Immature natural killer cell (primary cell): Measurements from ENCODE around the gene SASS6. TPM values are rescaled to one million over a fixed set of nuclear protein-coding genes. Genes with fewer than 3 reads are reported as not detected.
"Not testable (repeated sequence)": the region's sequence is repeated elsewhere in the genome, so short reads cannot be mapped to it uniquely, and the experiment has no call there.

Experiments used
- DNase-seq, 3 donors: peaks; one replicate each; pipeline ENCODE4 v3.0.0; 2022; ENCODE audit warnings: mixed read lengths in 1 of 3
- H3K27ac Mint-ChIP-seq, 6 donors: one replicate each; pipeline ENCODE4 v1.8.0; 2020; ENCODE audit warnings: mixed read lengths in 6 of 6, mild to moderate bottlenecking in 5 of 6, inconsistent platforms in 4 of 6, moderate library complexity in 3 of 6
- H3K27me3 Mint-ChIP-seq, 3 donors: one replicate each; pipeline ENCODE4 v1.8.0; 2020 to 2021; ENCODE audit warnings: low read depth in 3 of 3, mild to moderate bottlenecking in 3 of 3, mixed read lengths in 3 of 3, moderate library complexity in 3 of 3, inconsistent platforms in 1 of 3
- H3K36me3 Mint-ChIP-seq, 3 donors: one replicate each; pipeline ENCODE4 v1.8.0; 2020; ENCODE audit warnings: mixed read lengths in 3 of 3, inconsistent platforms in 2 of 3, mild to moderate bottlenecking in 2 of 3
- H3K4me1 Mint-ChIP-seq, 2 donors: one replicate each; pipeline ENCODE4 v1.8.0; 2020; ENCODE audit warnings: inconsistent platforms in 2 of 2, mild to moderate bottlenecking in 2 of 2, mixed read lengths in 2 of 2, moderate library complexity in 1 of 2
- H3K4me3 Mint-ChIP-seq, 5 donors: one replicate each; pipeline ENCODE4 v1.8.0; 2020; ENCODE audit warnings: mild to moderate bottlenecking in 5 of 5, mixed read lengths in 5 of 5, inconsistent platforms in 3 of 5, moderate library complexity in 3 of 5
- H3K9me3 Mint-ChIP-seq, 6 donors: one replicate each; pipeline ENCODE4 v1.8.0; 2020; ENCODE audit warnings: mild to moderate bottlenecking in 6 of 6, mixed read lengths in 6 of 6, inconsistent platforms in 4 of 6, moderate library complexity in 3 of 6
- polyA plus RNA-seq, 3 donors: library from polyadenylated mRNA; unstranded; fragments of 300-500 nt; fragmentation: Illumina TruSeq; gene quantifications; one replicate each; pipeline ENCODE4 v1.2.3, GENCODE V29; 2021

SASS6 gene
- polyA plus RNA-seq, 3 donors from 2014 or later = 1.2 to 3.1 (median 1.8) TPM

- H3K4me3 Mint-ChIP-seq = no peak overlapping the region
- H3K27me3 Mint-ChIP-seq = peaks cover 0 to 2% (median 0%) of the 10 kb centered on the region in 3 donors
- no peak for DNase-seq
- peaks cover 6 to 9% (median 7%) of the 10 kb centered on the region in 3 donors for H3K36me3 Mint-ChIP-seq
- peak overlapping the region in 5 of 6 donors; percentile 2 to 77 (median 41) for H3K27ac Mint-ChIP-seq
- no peaks in the 10 kb centered on the region for H3K9me3 Mint-ChIP-seq
- peaks cover 32 to 72% of the 10 kb centered on the region in 2 donors for H3K4me1 Mint-ChIP-seq
Measured at GRCh38 chr1:100053727-100054126, 79.0 kb downstream of the SASS6 start.

- Mint-ChIP-seq H3K9me3 (no peaks in the 10 kb centered on the region), H3K4me3 (no peak overlapping the region), H3K4me1 (peaks cover 38 to 78% of the 10 kb centered on the region in 2 donors), H3K36me3 (peaks cover 5 to 7% (median 6%) of the 10 kb centered on the region in 3 donors), H3K27me3 (peaks cover 0 to 2% (median 0%) of the 10 kb centered on the region in 3 donors), H3K27ac (peak overlapping the region in 1 of 6 donors; percentile 77)
- no peak for DNase-seq
Measured at GRCh38 chr1:100053119-100053518, 79.6 kb downstream of the SASS6 start.

DNA sequence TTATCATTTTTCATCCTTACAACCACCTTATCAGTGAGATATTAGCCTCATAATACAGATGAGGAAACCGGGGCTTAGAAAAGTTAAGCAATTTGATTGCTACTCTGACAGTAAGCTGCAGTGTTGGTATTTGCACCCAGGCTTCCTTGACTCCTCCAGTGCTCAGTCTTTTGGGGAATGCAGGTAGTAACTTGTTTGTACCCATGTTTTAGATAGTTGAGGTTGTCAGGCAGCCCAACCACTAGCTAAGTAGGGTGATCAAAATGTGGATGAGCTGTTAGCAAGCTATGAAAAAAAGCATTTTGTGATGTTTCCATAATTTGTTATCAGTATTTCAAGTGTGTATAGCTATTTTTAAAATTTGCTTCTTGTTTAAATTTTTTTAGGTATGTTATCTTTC, 80.8 kb downstream of the SASS6 start:
- Mint-ChIP-seq H3K36me3 (peaks cover 4 to 7% (median 6%) of the 10 kb centered on the region in 3 donors), H3K4me3 (no peak overlapping the region), H3K4me1 (peaks cover 48 to 78% of the 10 kb centered on the region in 2 donors), H3K27ac (peak overlapping the region in 3 of 6 donors; percentile 5 to 31 (median 6)), H3K9me3 (no peaks in the 10 kb centered on the region), H3K27me3 (peaks cover 0 to 2% (median 0%) of the 10 kb centered on the region in 3 donors)
- DNase-seq = no peak

- peaks cover 0 to 7% (median 6%) of the 10 kb centered on the region in 3 donors for H3K36me3 Mint-ChIP-seq
- H3K4me3 Mint-ChIP-seq = no peak overlapping the region
- DNase-seq = no peak
- H3K4me1 Mint-ChIP-seq = peaks cover 49 to 78% of the 10 kb centered on the region in 2 donors
- H3K9me3 Mint-ChIP-seq = no peaks in the 10 kb centered on the region
- peak overlapping the region in 2 of 6 donors; percentile 6 to 31 for H3K27ac Mint-ChIP-seq
- H3K27me3 Mint-ChIP-seq = peaks cover 0 to 2% (median 0%) of the 10 kb centered on the region in 3 donors
Measured at GRCh38 chr1:100051401-100051800, 81.3 kb downstream of the SASS6 start.

DNA sequence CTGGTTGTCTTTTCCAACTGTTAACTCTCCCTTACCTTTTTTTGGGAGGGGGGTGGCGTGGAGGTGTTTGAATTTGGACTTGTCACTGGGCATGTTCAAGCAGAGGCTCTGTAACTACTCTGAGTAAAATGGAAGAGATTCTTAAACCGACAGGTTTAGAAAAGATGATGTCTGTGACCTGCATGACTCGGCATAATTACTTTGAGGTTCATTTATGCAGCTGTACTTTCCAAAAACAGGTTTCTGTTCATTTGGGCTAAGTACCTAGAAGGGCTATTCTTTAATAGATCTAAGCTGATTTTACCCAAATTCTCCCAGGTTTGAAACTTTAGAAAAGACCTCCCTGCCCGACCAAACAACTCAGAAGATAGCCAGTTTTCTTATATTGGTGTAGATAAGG, 82.6 kb downstream of the SASS6 start:
- DNase-seq = no peak
- Mint-ChIP-seq H3K4me1 (peaks cover 55 to 80% of the 10 kb centered on the region in 2 donors), H3K27me3 (peaks cover 0 to 2% (median 0%) of the 10 kb centered on the region in 3 donors), H3K9me3 (no peaks in the 10 kb centered on the region), H3K27ac (peak overlapping the region in 2 of 6 donors; percentile 4 to 27), H3K36me3 (peaks cover 0 to 6% (median 5%) of the 10 kb centered on the region in 3 donors), H3K4me3 (peak overlapping the region in 1 of 5 donors; percentile 7)

- not testable (repeated sequence) for DNase-seq, H3K27me3 Mint-ChIP-seq, H3K9me3 Mint-ChIP-seq
- H3K4me3 Mint-ChIP-seq = peak overlapping the region; percentile 2 to 72 (median 15)
- peaks cover 74 to 91% of the 10 kb centered on the region in 2 donors for H3K4me1 Mint-ChIP-seq
- H3K27ac Mint-ChIP-seq = peak overlapping the region; percentile 8 to 51 (median 35)
- H3K36me3 Mint-ChIP-seq = peaks cover 0 to 11% (median 6%) of the 10 kb centered on the region in 3 donors
Measured at GRCh38 chr1:100047235-100047708, 85.5 kb downstream of the SASS6 start.

DNA sequence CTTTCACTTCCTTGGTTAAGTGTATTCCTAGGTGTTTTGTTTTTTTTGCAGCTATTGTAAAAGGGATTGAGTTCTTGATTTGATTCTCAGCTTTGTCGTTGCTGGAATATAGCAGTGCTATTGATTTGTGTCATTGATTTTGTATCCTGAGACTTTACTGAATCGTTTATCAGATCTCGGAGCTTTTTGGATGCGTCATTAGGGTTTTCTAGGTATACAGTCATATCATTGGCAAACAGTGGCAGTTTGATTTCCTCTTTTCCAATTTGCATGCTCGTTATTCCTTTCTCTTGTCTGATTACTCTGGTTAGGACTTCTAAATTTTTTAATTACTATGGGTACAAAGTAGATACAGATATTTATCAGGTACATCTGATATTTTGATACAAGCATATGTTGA, 87.5 kb downstream of the SASS6 start:
- DNase-seq = no peak
- Mint-ChIP-seq H3K9me3 (no peaks in the 10 kb centered on the region), H3K4me1 (peaks cover 83 to 93% of the 10 kb centered on the region in 2 donors), H3K27me3 (peaks cover 0 to 2% (median 0%) of the 10 kb centered on the region in 3 donors), H3K4me3 (no peak overlapping the region), H3K27ac (peak overlapping the region in 3 of 6 donors; percentile 1 to 23 (median 22)), H3K36me3 (peaks cover 0 to 7% (median 6%) of the 10 kb centered on the region in 3 donors)

DNA sequence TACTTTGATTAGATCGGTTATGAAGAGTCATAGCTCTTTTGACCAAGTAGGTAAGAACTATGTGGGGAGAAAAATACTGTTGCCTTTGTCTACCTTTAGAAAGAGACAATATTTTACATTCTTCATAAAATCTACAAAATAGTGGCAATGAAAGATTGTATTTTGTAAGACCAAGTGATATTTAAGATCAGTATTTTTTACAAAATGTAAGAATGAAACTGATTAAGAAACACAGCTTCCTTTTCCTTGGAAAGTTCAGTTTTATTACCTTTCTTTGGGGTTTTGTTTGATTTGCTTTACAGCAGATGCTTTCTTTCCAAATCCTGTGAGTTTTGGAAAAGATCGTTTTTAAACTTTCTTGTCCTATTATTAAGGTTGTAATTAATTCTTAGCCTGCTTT, 93.1 kb downstream of the SASS6 start:
- peak overlapping the region; percentile 99 to 100 (median 99) for H3K27ac Mint-ChIP-seq
- DNase-seq = no peak
- H3K9me3 Mint-ChIP-seq = no peaks in the 10 kb centered on the region
- peaks cover 67 to 78% of the 10 kb centered on the region in 2 donors for H3K4me1 Mint-ChIP-seq
- peaks cover 0 to 6% (median 4%) of the 10 kb centered on the region in 3 donors for H3K36me3 Mint-ChIP-seq
- peak overlapping the region; percentile 95 to 99 (median 97) for H3K4me3 Mint-ChIP-seq
- H3K27me3 Mint-ChIP-seq = peaks cover 5 to 14% (median 6%) of the 10 kb centered on the region in 3 donors

- Mint-ChIP-seq H3K4me1 (peaks cover 60 to 70% of the 10 kb centered on the region in 2 donors), H3K36me3 (peaks cover 0 to under 1% (median 0%) of the 10 kb centered on the region in 3 donors), H3K9me3 (no peaks in the 10 kb centered on the region), H3K27ac (peak overlapping the region; percentile 99 to 100 (median 99)), H3K4me3 (peak overlapping the region; percentile 95 to 99 (median 97)), H3K27me3 (peaks cover 5 to 15% (median 6%) of the 10 kb centered on the region in 3 donors)
- DNase-seq = peak; percentile 74 to 80 (median 76)
Measured at GRCh38 chr1:100038660-100039287, 94.0 kb downstream of the SASS6 start.

DNA sequence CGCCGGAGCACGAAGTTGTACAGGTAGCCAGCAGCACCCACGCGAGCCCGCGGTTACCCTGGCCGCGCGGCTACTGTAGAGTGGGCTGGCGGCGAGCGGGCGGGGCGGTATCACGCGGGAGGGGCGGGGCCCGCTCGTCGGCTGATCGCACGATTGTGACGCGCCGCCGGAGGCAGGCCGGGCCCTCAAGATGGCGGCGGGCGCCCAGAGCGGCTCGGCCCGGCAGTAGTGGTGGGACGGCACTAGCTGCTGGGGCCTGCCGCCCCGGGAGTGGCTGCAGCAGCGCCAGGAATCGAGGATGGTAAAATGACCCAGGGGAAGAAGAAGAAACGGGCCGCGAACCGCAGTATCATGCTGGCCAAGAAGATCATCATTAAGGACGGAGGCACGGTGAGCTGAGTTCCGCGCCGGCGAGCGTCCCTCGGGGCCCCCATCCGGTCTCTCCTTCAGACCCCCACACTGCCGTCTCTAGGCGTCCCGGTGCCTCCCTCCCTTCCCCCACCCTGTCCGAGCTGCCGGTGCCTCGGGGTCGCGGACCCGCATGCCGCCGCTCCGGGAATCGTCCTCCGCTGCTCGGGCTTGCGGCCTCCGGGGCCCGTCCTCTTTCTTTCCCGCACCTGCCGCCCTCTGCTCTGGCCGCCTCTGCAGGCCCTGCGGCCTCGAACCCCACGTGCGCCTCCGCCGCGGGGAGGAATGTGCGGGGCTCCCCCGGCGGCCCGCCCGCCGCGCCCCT, 94.6 kb downstream of the SASS6 start:
- Mint-ChIP-seq H3K27me3 (peaks cover 5 to 15% (median 6%) of the 10 kb centered on the region in 3 donors), H3K4me1 (peaks cover 55 to 63% of the 10 kb centered on the region in 2 donors), H3K9me3 (no peaks in the 10 kb centered on the region), H3K27ac (peak overlapping the region; percentile 99 to 100 (median 99)), H3K36me3 (no peaks in the 10 kb centered on the region), H3K4me3 (peak overlapping the region; percentile 95 to 99 (median 97))
- DNase-seq = peak; percentile 91 to 92 (median 91)

- Mint-ChIP-seq H3K36me3 (no peaks in the 10 kb centered on the region), H3K4me3 (peak overlapping the region; percentile 95 to 99 (median 96)), H3K9me3 (no peaks in the 10 kb centered on the region), H3K4me1 (peaks cover 50 to 58% of the 10 kb centered on the region in 2 donors), H3K27me3 (peaks cover 5 to 15% (median 6%) of the 10 kb centered on the region in 3 donors), H3K27ac (peak overlapping the region; percentile 98 to 100 (median 99))
- no peak for DNase-seq
Measured at GRCh38 chr1:100037656-100037926, 95.1 kb downstream of the SASS6 start.

DNA sequence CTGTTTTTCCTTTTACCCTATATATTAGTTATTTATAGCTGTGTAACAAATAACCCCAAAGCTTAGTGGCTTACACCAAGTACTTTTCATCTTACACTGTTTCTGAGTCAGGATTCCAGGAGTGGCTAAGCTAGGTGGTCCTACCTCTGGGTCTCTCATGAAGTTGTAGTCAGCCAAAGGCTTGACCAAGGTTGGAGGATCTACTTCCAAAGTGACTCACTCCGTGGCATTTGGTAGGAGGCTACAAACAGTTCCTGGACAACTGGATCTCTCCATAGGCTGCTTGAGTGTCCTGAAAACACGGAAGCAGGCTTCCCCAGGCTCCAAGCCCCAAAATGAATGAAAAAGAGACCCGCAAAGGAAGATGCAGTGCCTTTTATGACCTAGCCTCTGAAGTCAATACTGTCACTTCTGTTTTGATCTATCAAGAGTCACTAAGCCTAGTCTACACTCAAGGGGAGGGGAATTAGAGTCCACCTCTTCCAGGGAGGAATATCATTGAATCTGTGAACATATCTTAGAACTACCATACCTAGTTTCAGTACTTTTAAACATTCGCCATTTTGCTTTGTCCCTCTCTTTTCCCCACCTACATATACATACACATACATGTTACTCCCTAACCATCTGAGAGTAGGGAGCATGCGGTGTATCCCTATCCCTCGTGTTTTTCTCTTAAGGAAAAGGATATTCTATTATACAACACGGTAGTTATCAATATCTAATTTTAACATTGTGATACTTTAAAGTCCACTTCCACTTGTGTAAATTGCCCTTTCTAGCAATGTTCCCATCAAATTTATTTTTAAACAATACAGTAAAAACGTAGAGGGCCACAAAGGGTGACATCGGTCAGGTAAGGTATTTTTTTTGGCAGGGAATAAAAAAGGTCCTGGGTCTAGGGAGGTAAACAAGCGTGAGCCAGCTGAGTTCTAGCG, 95.7 kb downstream of the SASS6 start:
- peaks cover 5 to 15% (median 6%) of the 10 kb centered on the region in 3 donors for H3K27me3 Mint-ChIP-seq
- peaks cover 44 to 52% of the 10 kb centered on the region in 2 donors for H3K4me1 Mint-ChIP-seq
- H3K4me3 Mint-ChIP-seq = peak overlapping the region; percentile 95 to 99 (median 96)
- no peaks in the 10 kb centered on the region for H3K9me3 Mint-ChIP-seq
- no peak for DNase-seq
- peak overlapping the region; percentile 98 to 100 (median 99) for H3K27ac Mint-ChIP-seq
- H3K36me3 Mint-ChIP-seq = no peaks in the 10 kb centered on the region

DNA sequence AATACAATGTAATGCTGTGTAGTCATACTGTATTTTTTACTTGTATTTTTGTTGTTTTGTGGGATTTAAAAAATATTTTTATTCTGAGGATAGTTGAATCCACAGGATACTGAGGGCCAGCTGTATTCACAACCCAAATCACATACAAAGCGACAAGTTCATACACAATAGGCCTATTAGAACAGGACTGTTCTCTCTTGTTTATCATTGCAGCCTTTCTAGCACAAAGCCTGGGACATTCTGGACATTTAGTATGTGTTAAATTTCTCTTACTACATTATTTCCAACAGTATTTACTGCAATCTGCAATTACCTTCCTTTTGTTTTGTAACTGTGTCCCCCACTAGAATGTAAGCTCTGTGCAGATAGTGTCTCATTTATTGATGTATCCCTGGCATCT, 97.5 kb downstream of the SASS6 start:
- Mint-ChIP-seq H3K4me3 (no peak overlapping the region), H3K36me3 (no peaks in the 10 kb centered on the region), H3K9me3 (no peaks in the 10 kb centered on the region), H3K27me3 (peaks cover 5 to 15% (median 6%) of the 10 kb centered on the region in 3 donors), H3K4me1 (peaks cover 34 to 44% of the 10 kb centered on the region in 2 donors), H3K27ac (peak overlapping the region in 5 of 6 donors; percentile 56 to 78 (median 64))
- no peak for DNase-seq
